Heart right ventricle (tissue), 16 donors: Measurements from ENCODE around the gene SYPL2. TPM values are rescaled to one million over a fixed set of nuclear protein-coding genes. Genes with fewer than 3 reads are reported as not detected.

Source experiments
- ATAC-seq, 8 donors: fragments of 200-7000 bp; cut with Tn5 transposase; one replicate each; pipeline ENCODE4 v1.9.1; 2020; ENCODE audit warnings: mild to moderate bottlenecking in 8 of 8, moderate library complexity in 8 of 8, moderate number of reproducible peaks in 1 of 8
- DNase-seq, 2 donors: peaks; one replicate each; pipeline ENCODE4 v3.0.0-alpha.2; 2020
- H3K27ac ChIP-seq, 10 donors: fragments of 200-600 bp; sonication (generic) in 2 of 10; one replicate each; pipeline versions ENCODE4 v1.5.0 to v1.8.0; 2020 to 2022; ENCODE audit warnings: mild to moderate bottlenecking in 3 of 10
- H3K27me3 ChIP-seq, 7 donors: fragments of 200-600 bp; one replicate each; pipeline ENCODE4 v1.8.0; 2021 to 2022; ENCODE audit warnings: mild to moderate bottlenecking in 2 of 7
- H3K36me3 ChIP-seq, 9 donors: fragments of 200-600 bp; sonication (generic) in 1 of 9; one replicate each; pipeline versions ENCODE4 v1.5.0 to v1.8.0; 2020 to 2022; ENCODE audit warnings: mild to moderate bottlenecking in 2 of 9
- H3K4me1 ChIP-seq, 9 donors: fragments of 200-600 bp; sonication (generic) in 1 of 9; one replicate each; pipeline versions ENCODE4 v1.5.0 to v1.8.0; 2020 to 2022; ENCODE audit warnings: mild to moderate bottlenecking in 4 of 9
- H3K4me3 ChIP-seq, 10 donors: fragments of 200-600 bp; sonication (generic) in 2 of 10; one replicate each; pipeline versions ENCODE4 v1.5.0 to v1.8.0; 2020 to 2022; ENCODE audit warnings: mild to moderate bottlenecking in 7 of 10, moderate library complexity in 2 of 10
- H3K9me3 ChIP-seq, 11 donors: fragments of 200-600 bp in 10 of 11; sonication (generic) in 2 of 11; one replicate each; pipeline versions ENCODE4 v1.5.0 to v1.8.0; 2013 to 2022; ENCODE audit warnings: mild to moderate bottlenecking in 2 of 11, control low read depth in 1 of 11, moderate library complexity in 1 of 11
- CTCF ChIP-seq, 9 donors: fragments of 200-600 bp; sonication (generic) in 2 of 9; IDR thresholded peaks; one replicate each; pipeline versions ENCODE4 v1.5.0 to v1.8.0; 2021 to 2022; ENCODE audit warnings: antibody characterized with exemption in 9 of 9, mild to moderate bottlenecking in 5 of 9, moderate library complexity in 1 of 9
- WGBS, 2 donors: extraction: QIAGEN DNeasy Blood & Tissue Kit; methylation state at CpG; one replicate each; pipeline ENCODE4 v1.1.7; 2013; ENCODE audit warnings: inconsistent platforms in 1 of 2; 5-methylcytosine and 5-hydroxymethylcytosine counted together
- intact Hi-C, 10 donors: fragments of 100-400 bp; cut with DNase I; formaldehyde crosslinking; loops; one replicate each; pipeline versions ENCODE4 v1.11.1 to v1.14.2; 2022
- polyA plus RNA-seq, 2 donors: library from polyadenylated mRNA; stranded (reverse); fragments of 200-250 nt; gene quantifications; one replicate each; pipeline ENCODE4 v1.2.3, GENCODE V29; 2013
- total RNA-seq, 10 donors: library from RNA; stranded (reverse); fragmentation: NEBNext Ultra II Directional in 3 of 10; extraction: Animal tissue kit (Norgen Biotek cat#: 25700) in 3 of 10; gene quantifications; one replicate each; pipeline versions ENCODE4 v1.2.1 to v1.2.4, GENCODE V29; 2021 to 2023
- donor health status: Arrhythmogenic right ventricular cardiomyopathy.
- donor health status: ischemic (EF 13 %, LVEDD 7.1; RV severe dilation, severe dysfunction).
- donor health status: healthy with polysubstance abuse.
- donor health status: DM: no; HTN: yes; CAD: no.
- donor health status: DM: no; HTN: no; CAD: no.
- donor health status: ischemic (EF 25% LVEDD 6.9; RV normal size, moderate dysfunction).
- donor health status: ischemic (EF 25% LVEDD 5.7; RV mildly dilated, moderate dysfunction).
- donor health status: healthy.
- donor health status: DM: yes; HTN: yes; CAD: no.
- donor health status: Ischemic cardiomyopathy.
- donor health status: ischemic (EF 35%, LVEDD 5.7; RV mildly dilated, moderate dysfunction).
- donor health status: nonischemic (EF 11% LVEDD 7.7; RV severe dilation, severe dysfunction).
- donor health status: DM: yes; HTN: yes; CAD: no.
- donor health status: PGD.
- donor health status: ischemic (EF 29% LVEDD 5.4; RV normal size, mild dysfunction).
- donor health status: nonischemic (EF 23%, LVEDD 6.1; RV moderate dilation, normal function).

Gene SYPL2
- total and polyA plus RNA-seq, 12 donors, result 15.0 to 47.3 (median 26.8) TPM

GRCh38 chr1:109517337-109517736 lies 51.0 kb downstream of the SYPL2 start:
- DNase-seq (no peak), ATAC-seq (no peak)
- Histone ChIP-seq H3K27me3 (no peaks in the 10 kb centered on the region), H3K36me3 (no peaks in the 10 kb centered on the region), H3K4me3 (no peak overlapping the region), H3K4me1 (peaks cover 0 to 7% (median 0%) of the 10 kb centered on the region in 9 donors), H3K9me3 (no peaks in the 10 kb centered on the region), H3K27ac (no peak overlapping the region)
- WGBS, 2 donors, result 73 to 74% methylated on average over 5 of the region's 5 CpGs
- intact Hi-C loops, result no loop called here
- no peak for TF ChIP-seq CTCF (IDR thresholded peaks at IDR 0.05)

- H3K4me1 ChIP-seq, result peaks cover 0 to 8% (median 0%) of the 10 kb centered on the region in 9 donors
- DNase-seq (no peak), ATAC-seq (peak in 7 of 8 donors; percentile 44 to 80 (median 61))
- no peak overlapping the region for H3K4me3 ChIP-seq
- H3K9me3 ChIP-seq, result no peaks in the 10 kb centered on the region
- no peak overlapping the region for H3K27ac ChIP-seq
- no peak for TF ChIP-seq CTCF (IDR thresholded peaks at IDR 0.05)
- WGBS, 2 donors, result 59 to 62% methylated on average over 14 of the region's 14 CpGs
- H3K27me3 ChIP-seq, result peaks cover 0 to 3% (median 0%) of the 10 kb centered on the region in 7 donors
- H3K36me3 ChIP-seq, result no peaks in the 10 kb centered on the region
- intact Hi-C loops, result loop anchor here in 1 of 10 donors (10.0 kb wide), 1 partner anchor 246 kb away; no protein-coding TSS in a partner anchor
Measured at GRCh38 chr1:109521002-109521951, 54.9 kb downstream of the SYPL2 start.

- Histone ChIP-seq H3K9me3 (no peaks in the 10 kb centered on the region), H3K4me1 (peaks cover 0 to 8% (median 0%) of the 10 kb centered on the region in 9 donors), H3K27me3 (peaks cover 0 to 3% (median 0%) of the 10 kb centered on the region in 7 donors), H3K4me3 (no peak overlapping the region), H3K27ac (no peak overlapping the region), H3K36me3 (no peaks in the 10 kb centered on the region)
- DNase-seq, result no peak
- TF ChIP-seq CTCF (IDR thresholded peaks at IDR 0.05), result no peak
- WGBS, 2 donors, result 79 to 84% methylated on average over 7 of the region's 7 CpGs
- no peak for ATAC-seq
- intact Hi-C loops, result loop anchor here in 1 of 10 donors (10.0 kb wide), 1 partner anchor 247 kb away; no protein-coding TSS in a partner anchor
Measured at GRCh38 chr1:109522026-109522425, 55.7 kb downstream of the SYPL2 start.

- Histone ChIP-seq H3K27me3 (peaks cover 0 to 3% (median 0%) of the 10 kb centered on the region in 7 donors), H3K36me3 (no peaks in the 10 kb centered on the region), H3K4me3 (no peak overlapping the region), H3K4me1 (peaks cover 0 to 8% (median 0%) of the 10 kb centered on the region in 9 donors), H3K9me3 (no peaks in the 10 kb centered on the region), H3K27ac (no peak overlapping the region)
- WGBS, 2 donors, result 88 to 93% methylated on average over 2 of the region's 2 CpGs
- DNase-seq (no peak), ATAC-seq (no peak)
- no peak for TF ChIP-seq CTCF (IDR thresholded peaks at IDR 0.05)
- intact Hi-C loops, result loop anchor here in 1 of 10 donors (10.0 kb wide), 1 partner anchor 249 kb away; no protein-coding TSS in a partner anchor
Measured at GRCh38 chr1:109523706-109524105, 57.4 kb downstream of the SYPL2 start.
